WERI-Rb-1 (cell line): Measurements from ENCODE around the gene PKDCC.

Experiments used
- DNase-seq: peaks from one replicate; pipeline ENCODE4 v3.0.0-alpha.2; 2020
- H3K27ac ChIP-seq: fragments of 250-450 bp; sonication (Bioruptor Pico); 2 replicates; pipeline ENCODE4 v1.5.1; 2020; ENCODE audit warnings: mild to moderate bottlenecking, moderate library complexity
- H3K27me3 ChIP-seq: fragments of 250-450 bp; sonication (Bioruptor Pico); 2 replicates; pipeline ENCODE4 v1.5.1; 2021; ENCODE audit warnings: mild to moderate bottlenecking, low read depth, moderate library complexity; ENCODE audit not compliant: insufficient read depth, severe bottlenecking
- H3K36me3 ChIP-seq: fragments of 250-450 bp; sonication (Bioruptor Pico); 2 replicates; pipeline ENCODE4 v1.5.1; 2020; ENCODE audit warnings: mild to moderate bottlenecking, moderate library complexity
- H3K4me3 ChIP-seq: 2 replicates; pipeline ENCODE4 v1.5.1; 2011; ENCODE audit warnings: low read depth, mild to moderate bottlenecking, control low read depth, low read length
- H3K9me3 ChIP-seq: fragments of 250-450 bp; sonication (Bioruptor Pico); 2 replicates; pipeline ENCODE4 v1.5.1; 2021; ENCODE audit warnings: mild to moderate bottlenecking, moderate library complexity; ENCODE audit not compliant: severe bottlenecking
- TF ChIP-seq, protein P1 (sequence below): IDR thresholded peaks from 2 replicates; pipeline ENCODE4 v1.5.1; 2011; ENCODE audit warnings: low read depth, mild to moderate bottlenecking, control low read depth, inconsistent platforms, low read length

The PKDCC gene

DNA sequence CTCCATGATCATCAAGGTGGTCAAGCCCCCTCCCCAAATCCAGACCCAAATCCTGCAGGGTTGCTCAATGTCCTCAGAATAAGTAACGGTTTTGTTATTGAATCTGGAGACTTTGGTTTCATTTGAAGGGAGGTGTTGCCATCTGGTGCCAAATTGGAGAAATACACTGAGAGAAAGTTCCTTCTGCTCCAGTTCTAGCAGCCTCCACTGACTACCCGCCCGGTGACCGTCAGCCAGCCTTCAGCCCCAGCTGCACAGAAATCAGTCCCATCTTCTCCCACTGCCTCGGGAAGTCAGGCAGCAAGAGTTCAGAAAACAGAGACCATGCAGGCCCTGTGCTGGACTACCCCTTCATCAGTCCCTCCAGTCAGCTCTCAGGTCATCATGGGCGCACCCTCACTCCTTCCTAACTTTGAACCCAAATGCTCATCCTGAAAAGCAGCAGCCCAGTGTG lies 38.7 kb downstream of the PKDCC start:
- Histone ChIP-seq H3K4me3 (no peak overlapping the region), H3K9me3 (no peaks in the 10 kb centered on the region), H3K27ac (no peak overlapping the region), H3K27me3 (no peaks in the 10 kb centered on the region), H3K36me3 (no peaks in the 10 kb centered on the region)
- peak; percentile 47 for DNase-seq
- TF ChIP-seq, protein P1, sequence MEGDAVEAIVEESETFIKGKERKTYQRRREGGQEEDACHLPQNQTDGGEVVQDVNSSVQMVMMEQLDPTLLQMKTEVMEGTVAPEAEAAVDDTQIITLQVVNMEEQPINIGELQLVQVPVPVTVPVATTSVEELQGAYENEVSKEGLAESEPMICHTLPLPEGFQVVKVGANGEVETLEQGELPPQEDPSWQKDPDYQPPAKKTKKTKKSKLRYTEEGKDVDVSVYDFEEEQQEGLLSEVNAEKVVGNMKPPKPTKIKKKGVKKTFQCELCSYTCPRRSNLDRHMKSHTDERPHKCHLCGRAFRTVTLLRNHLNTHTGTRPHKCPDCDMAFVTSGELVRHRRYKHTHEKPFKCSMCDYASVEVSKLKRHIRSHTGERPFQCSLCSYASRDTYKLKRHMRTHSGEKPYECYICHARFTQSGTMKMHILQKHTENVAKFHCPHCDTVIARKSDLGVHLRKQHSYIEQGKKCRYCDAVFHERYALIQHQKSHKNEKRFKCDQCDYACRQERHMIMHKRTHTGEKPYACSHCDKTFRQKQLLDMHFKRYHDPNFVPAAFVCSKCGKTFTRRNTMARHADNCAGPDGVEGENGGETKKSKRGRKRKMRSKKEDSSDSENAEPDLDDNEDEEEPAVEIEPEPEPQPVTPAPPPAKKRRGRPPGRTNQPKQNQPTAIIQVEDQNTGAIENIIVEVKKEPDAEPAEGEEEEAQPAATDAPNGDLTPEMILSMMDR, result peak; percentile 72

DNA sequence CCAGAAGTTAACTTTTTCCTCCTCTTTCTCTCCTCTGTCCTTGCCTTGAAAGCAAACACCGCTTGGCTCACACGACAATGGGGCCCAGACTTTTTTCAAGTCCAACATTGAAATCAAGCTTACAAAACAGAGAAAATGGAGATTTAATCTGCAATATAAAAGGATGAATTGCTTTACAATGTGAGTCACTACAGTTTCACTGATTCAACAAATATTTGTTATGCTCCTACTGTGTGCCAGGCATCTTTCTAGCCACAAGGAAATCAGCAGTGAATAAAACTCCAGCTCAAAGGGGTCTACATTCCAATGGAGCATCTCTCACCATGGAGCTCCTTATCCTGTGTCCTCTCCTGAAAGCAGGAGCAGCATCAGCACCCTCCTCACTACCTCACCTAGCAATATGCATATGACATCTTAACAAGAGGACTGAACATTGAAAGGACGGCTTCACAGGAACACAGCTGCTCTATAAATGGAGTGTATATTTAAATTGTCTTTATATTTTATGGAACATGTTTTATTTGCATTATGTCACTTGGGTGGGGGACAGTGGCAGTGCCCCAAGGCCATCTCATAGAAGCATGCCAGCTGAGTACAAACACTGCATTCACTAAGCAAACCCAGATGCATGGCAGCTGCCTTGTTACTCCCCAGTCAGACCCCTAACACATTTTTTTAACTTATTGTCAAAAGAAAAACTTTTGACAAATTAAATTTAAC lies 39.5 kb downstream of the PKDCC start:
- Histone ChIP-seq H3K36me3 (no peaks in the 10 kb centered on the region), H3K27me3 (no peaks in the 10 kb centered on the region), H3K9me3 (no peaks in the 10 kb centered on the region), H3K27ac (no peak overlapping the region), H3K4me3 (no peak overlapping the region)
- TF ChIP-seq, protein P1, result no peak
- DNase-seq, result no peak

DNA sequence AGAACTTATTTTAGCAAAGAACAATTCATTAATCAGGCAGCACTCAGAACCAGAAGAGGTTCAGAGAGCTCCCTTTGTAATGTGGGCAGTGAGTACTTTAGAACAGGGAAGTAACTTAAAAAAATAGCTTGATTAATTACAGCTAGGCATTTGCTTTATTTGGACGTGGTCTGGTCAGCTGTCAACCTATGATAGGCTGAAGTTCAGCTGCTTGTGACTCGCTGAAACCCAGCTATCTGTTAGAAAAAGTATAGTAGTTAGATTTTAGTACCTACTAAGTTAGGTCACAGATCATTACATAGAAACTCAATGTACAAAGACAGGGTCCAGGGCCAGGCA lies 40.0 kb downstream of the PKDCC start:
- Histone ChIP-seq H3K27me3 (no peaks in the 10 kb centered on the region), H3K4me3 (no peak overlapping the region), H3K27ac (no peak overlapping the region), H3K36me3 (no peaks in the 10 kb centered on the region), H3K9me3 (no peaks in the 10 kb centered on the region)
- no peak for DNase-seq
- TF ChIP-seq, protein P1, result no peak

DNA sequence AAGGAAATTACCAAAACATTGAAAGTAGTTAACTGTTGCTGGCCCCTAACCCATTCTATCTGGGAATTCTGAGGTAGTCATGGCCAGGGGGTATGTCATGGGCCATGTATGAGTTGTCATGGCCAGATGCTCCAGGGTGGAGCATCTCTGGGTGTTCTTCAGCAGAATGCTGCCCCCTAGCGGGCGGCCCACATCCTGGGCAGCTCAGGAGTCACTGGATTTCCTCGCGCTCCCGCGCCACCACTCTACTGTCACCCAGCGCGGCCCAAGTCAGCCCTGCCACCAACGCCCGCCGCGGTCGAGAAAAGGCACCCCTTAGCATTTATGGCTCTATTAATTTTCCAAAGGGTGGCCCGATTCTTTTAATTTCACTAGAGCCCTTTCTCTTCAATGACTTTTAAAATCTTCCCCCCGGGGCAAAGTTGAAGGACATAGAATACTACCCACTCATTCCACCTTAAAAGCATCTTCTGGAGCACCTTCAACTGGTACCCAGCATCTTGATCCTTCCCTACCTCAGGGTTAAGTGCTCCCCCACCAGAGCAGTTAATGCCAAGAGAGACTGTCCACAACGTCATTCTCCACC lies 41.6 kb downstream of the PKDCC start:
- DNase-seq, result peak; percentile 87
- H3K36me3 ChIP-seq, result no peaks in the 10 kb centered on the region

DNA sequence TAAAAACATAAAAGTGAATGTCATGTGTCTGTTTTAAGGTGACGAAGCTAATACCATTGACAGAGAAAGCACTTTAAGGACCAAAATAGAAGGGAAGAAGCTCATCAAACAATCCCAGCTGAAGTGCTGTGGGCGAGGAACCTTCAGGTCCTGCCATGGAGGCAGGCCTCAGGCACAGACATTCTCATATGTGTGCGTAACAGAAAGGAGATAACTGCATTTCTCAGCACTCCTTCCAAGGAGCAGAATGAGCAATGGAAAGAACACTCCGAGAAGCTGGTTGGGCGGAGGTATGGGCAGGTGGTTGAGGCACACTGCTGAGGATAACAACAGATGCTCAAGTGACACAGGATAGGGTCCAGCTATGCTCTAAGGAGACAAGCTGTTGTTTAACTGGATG lies 42.4 kb downstream of the PKDCC start:
- H3K4me3 ChIP-seq, result no peak overlapping the region
- TF ChIP-seq, protein P1, result no peak
- no peaks in the 10 kb centered on the region for H3K9me3 ChIP-seq
- no peaks in the 10 kb centered on the region for H3K36me3 ChIP-seq
- no peaks in the 10 kb centered on the region for H3K27me3 ChIP-seq
- H3K27ac ChIP-seq, result no peak overlapping the region
- no peak for DNase-seq

More for the DNA sequence above, 41.6 kb downstream of the PKDCC start:
- Histone ChIP-seq H3K27ac (no peak overlapping the region), H3K4me3 (no peak overlapping the region), H3K27me3 (no peaks in the 10 kb centered on the region), H3K9me3 (no peaks in the 10 kb centered on the region)
- TF ChIP-seq, protein P1, result peak; percentile 86

DNA sequence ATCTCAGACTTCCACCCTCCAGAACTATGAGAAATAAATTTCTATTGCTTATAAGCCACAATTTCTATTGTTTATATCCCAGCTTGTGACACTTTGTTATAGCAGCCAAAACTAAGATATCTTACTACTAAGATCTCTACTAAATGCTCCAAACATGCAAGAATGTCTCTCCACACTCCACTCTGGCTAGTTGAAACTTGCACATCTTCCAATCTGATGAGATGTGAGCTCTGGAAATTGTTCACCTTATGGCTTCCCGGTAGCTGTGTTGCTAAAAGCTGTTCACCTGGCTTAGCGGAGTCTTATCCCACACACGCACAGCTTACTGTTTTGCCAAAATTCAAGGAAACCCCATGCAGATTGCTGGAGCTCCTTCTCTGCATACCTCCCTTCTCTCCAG lies 43.9 kb downstream of the PKDCC start:
- DNase-seq, result no peak
- Histone ChIP-seq H3K4me3 (no peak overlapping the region), H3K9me3 (no peaks in the 10 kb centered on the region), H3K27me3 (no peaks in the 10 kb centered on the region), H3K27ac (no peak overlapping the region), H3K36me3 (no peaks in the 10 kb centered on the region)
- TF ChIP-seq, protein P1, result no peak
